GM12874 (cell line): ENCODE measurements around the gene EHD1.

Source experiments
- CTCF ChIP-seq: IDR thresholded peaks from 2 replicates; pipeline ENCODE4 v1.5.1; 2011; ENCODE audit warnings: low read depth, mild to moderate bottlenecking, control low read depth, low read length, moderate library complexity; ENCODE audit not compliant: insufficient read depth

The EHD1 gene

GRCh38 chr11:64829536-64830251 lies 48.7 kb downstream of the EHD1 start:
- TF ChIP-seq CTCF = no peak

GRCh38 chr11:64827451-64827839 lies 51.0 kb downstream of the EHD1 start:
- no peak for TF ChIP-seq CTCF

GRCh38 chr11:64826578-64827450 lies 51.6 kb downstream of the EHD1 start:
- TF ChIP-seq CTCF = no peak

GRCh38 chr11:64826062-64826461 lies 52.4 kb downstream of the EHD1 start:
- no peak for TF ChIP-seq CTCF

DNA sequence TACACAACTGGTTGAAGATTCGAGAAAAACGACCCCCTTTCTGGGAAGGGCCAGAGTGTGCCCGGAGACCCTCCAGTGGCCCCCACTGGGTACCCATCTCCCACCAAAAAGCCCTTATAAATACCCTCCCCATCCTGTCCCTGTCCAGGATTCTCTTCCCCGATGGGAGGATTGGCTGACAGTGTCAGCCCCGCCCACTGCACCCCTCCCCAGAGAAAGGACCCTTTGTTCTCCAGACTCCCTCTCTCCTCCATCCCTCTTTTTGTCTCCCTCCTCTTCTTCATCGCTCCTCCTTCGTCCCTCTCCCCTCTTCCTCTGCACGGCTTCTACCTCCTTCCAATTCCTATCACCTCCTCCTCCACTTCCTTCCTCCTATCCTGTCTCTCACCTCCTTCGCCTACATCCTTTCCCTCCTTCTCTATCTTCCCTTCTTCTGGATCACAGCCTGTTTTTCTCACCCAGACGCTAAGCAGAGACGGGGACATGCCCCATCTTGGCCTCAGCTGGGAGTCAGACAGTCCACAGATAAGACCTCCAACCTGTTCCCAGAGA lies 54.8 kb downstream of the EHD1 start:
- TF ChIP-seq CTCF = no peak

DNA sequence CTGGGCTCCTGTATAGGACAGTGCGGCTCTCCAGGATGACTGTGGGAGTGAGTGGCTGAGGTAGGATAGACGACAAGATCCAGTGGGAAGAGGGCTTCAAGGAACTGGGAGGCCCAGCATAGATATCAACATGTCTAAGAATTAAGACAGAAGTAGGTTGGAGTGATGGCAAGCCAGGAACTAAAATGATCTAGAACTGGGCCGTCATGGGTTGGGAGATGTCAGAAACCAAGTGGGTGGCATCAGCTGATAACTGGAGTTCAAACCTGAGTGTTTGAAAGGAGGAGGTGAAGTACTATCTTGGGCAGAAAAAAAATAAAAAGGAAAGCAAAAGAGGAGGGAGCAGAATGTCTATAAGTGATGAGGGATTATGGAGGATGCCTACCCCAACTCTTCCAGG lies 60.9 kb downstream of the EHD1 start:
- no peak for TF ChIP-seq CTCF

DNA sequence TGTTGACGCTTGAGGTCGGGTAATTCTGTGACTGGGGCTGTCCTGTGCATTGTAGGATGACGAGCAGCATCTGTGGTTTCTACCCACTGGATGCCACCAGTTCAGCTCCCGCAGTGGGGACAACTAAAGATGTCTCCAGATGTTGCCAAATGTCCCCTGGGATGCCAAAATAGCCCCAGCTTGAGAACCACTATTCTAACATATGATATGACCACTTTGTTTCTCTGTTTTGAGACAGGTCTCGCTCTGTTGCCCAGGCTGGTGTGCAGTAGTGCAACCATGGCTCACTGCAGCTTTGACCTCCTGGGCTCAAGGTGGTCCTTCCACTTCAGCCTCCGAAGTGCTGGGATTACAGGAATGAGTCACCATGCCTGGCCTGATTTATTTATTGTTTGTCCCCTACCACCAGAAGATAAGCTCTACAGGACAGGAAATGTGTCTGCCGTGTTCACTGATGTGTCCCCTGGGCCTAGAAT lies 63.7 kb downstream of the EHD1 start:
- TF ChIP-seq CTCF = no peak
